GM21381 (cell line): ENCODE data around the gene PCSK6.

Experiments
- ATAC-seq: cut with Tn5 transposase; IDR thresholded peaks from one replicate; pipeline ENCODE4 v1.9.1; 2021; ENCODE audit warnings: mild to moderate bottlenecking, moderate library complexity; ENCODE audit not compliant: unreplicated experiment

The PCSK6 gene

DNA sequence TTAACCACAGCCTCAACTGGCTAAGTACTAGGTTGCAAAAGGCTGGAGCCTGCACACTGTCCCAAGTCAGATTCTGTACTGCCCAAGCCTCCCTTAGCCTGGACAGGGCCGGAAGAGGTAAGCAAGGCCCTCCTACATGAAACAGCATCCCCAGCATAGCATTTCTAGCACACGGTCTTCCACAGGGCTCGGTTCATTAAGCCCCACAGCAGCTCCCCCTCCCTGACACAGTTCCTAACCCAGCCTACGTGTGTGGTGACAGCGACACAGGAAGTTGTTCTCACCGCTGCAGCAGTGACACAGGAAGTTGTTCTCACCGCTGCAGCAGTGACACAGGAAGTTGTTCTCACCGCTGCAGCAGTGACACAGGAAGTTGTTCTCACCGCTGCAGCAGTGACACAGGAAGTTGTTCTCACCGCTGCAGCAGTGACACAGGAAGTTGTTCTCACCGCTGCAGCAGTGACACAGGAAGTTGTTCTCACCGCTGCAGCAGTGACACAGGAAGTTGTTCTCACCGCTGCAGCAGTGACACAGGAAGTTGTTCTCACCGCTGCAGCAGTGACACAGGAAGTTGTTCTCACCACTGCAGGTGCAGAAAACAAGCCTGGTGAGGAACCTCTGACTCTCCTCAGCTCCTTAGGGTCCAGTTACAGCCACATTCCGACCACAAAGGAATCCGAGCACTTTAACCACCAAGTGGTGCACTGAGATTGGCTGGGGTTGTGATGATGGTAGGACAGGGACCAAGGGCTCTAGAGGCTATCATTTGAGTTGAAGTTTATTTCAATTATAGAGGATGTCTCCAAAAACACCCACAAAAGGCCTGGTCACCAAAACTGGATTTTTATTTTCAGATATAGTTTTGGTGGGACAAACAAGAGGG is 155.4 kb downstream of the PCSK6 start:
- peak; percentile 64 for ATAC-seq

DNA sequence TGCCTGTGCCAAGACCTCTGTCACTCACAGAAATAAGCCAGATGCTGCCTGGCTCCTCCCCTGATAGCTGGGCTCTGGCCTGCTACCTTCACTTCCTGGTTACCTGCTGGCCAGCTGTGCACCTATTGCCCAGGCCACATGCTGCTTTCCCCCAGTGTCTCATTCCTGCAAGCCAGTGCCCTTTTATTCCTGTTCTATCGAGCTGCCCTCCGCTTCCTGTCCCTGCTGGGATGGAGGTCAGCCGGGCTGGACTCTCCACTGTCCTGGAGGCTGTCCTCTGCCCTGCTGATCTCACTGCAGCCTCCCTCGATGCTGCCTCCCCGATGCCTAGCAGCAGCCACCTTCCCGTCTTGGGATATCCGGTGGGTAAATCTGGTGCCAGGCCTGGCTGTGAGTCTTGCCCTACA is 157.4 kb downstream of the PCSK6 start:
- no peak for ATAC-seq

DNA sequence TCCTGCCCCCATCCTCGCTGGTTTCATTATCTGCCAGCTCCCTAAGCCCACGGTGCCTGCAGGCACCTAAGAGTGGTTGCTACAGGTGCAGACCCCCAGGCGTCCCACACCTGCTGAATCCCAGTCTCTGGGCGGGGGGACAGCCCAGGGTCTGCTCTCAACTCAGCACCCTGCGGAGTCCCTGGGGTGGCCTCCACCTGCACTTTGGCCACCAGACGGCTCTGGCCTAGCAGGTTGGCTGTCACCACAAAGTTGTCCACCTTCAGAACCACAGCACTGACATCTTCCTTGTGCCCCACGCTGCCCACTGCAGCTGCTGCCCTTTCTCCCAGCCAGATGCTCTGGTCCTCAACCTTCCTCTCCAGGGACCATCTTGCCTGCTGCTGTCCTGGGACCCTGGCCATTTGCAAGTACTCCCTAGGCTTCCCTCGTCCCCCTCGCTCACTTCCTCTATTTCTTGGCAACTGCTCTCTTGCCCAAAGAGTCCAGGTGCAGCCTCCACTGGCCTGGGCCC is 159.6 kb downstream of the PCSK6 start:
- no peak for ATAC-seq

DNA sequence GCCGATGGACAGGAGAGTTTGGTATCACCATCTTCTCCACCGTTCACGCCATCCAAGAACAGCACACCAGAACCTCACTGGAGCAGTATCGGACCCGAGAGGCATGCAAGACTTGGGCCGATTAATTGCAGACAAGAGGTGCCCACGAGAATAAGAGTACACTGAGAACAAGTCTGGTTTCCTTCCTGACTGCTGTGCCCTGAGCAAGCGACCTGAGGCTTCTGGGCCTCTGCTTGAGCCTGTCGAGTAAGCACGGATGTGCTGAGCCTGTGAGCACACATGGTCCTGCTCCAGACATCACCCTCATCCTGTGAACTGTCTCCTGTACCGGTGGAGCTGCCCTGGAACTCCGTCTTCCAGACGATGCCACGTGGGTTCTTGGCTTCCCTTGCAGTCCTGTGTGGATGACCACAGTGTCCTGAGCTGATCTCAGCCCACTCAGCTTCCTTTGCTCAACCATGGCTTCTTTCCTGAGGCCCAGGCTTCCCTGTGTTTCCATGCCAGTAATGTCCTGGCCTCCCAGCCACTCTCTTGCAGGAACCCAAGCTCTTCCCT is 160.1 kb downstream of the PCSK6 start:
- ATAC-seq = no peak

DNA sequence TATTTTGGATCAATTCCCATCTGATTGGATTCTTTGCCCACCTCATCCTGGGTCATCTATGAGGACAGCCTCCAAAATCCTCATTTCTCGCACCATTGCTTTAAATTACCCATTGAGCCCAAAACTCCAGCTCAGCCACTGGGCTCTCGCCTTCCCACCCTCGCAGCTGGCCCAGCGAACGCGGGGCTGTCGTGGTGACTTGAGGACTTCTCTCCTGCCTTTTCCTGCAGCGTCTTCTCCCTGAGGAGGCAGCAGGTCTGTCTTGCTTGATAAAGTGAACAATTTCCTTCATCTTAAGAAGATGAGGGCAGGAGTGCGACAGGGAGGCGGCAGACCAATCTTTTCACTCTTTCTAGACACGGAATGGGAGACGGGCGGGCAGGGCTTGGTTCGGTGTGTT is 161.5 kb downstream of the PCSK6 start:
- no peak for ATAC-seq

DNA sequence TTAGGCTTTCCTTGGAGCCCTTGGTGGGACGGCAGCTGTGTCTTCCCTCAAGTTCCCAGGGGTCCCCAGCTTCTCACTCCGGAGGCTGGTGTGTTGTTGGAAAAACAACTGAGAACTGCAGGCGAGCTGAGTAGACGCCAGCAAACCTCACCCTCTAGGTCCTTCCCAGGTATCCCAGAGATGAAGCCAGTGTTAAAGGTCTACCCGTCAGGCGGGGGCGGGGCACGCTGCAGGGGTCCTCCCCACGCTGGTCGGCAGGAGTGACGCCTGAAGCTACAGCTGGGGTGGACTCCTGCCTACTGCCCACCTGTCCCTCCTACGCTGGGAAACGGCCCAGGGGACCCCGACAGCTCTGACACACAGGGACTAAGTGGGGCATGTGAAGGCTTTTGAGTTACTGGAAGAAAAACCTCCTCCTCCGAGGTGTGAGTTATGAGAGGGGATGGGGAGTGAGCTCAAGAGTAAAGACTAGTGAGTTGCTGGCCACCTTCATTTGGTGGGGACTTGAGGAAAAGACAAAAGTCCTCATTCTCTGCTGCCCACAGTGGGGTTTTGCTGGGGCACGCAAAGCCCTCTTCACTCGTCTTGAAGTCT is 162.3 kb downstream of the PCSK6 start:
- ATAC-seq = no peak

DNA sequence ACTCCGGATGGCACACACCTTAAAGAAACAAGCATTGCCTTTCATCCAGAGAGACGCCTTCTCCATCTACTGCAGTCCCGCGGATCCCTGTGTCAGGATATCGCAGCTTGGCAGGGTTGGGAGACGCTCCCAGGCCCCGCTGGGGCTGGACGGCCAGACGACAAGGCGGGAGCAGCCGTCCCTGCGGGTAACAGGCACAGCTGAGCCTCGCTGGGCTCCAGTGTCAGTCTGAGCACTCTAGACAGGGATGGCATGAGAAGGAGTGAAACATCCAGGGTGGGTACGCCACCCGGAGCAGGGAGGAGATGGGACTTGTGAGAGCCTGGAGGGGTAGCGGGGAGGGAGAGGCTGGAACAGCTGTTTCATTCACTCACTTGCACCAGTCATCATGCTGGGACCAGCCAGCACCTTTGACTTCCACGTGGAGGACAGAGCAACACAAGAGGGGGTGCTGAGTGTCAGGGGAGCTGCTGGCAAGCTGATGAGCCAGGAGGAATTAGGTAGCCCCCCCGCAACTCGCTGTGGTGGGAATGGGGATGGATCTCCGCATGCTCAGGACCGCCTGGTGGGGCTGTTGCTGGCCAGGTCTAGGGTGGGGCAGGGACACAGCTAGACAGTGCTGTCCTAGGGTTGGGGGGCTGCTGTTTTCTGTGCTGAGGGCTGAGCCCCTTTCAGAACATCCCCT is 162.9 kb downstream of the PCSK6 start:
- no peak for ATAC-seq

DNA sequence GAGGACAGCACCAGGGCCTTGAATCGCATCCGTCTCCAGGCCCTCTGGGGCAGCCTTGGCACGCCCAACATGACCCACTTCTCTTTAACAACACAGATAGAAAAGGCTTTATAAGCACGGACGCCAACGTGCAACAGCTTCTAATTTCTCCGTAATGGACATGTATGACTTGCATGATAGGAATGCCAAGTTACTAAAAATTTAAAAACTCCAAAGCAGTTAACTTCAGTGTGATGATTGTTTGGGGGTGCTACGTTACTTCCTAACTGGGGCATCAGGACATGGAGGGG is 163.5 kb downstream of the PCSK6 start:
- ATAC-seq = no peak

DNA sequence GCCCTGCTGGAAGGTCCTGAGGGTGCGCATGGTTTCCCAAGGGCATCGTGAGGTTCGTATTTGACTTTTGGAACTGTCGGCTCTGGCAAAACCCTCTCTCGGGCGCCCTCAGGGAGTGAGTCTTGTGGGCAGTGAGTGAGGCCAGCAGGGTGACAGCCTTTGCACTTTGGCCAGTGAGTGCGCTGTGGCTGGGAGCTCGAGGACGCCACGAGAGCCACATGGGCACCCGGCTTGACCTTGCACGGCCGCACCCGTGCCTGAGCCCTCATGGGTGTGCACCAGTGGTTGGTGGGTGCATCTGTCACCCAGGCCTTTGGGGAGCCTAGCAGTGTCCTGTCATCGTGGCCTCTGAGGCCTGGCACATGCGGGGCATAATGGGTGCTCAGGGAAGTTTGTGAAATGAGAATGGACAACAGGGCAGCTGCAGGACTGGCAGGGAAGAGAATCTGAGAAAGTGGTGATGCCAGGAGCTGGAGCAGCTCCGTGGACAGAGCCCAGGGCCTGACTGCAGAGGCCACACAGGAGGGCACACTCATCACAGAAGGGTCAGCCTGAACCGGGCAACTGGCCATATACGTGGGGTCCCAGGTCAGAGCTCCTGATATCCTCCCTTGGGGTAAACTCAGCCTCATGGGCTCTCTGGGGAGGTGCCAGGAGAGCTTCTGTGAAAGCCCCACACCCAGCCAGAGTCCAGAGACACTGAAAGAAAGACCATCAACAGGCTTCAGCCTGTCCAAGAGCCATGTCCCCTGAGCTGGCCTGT is 164.1 kb downstream of the PCSK6 start:
- no peak for ATAC-seq

DNA sequence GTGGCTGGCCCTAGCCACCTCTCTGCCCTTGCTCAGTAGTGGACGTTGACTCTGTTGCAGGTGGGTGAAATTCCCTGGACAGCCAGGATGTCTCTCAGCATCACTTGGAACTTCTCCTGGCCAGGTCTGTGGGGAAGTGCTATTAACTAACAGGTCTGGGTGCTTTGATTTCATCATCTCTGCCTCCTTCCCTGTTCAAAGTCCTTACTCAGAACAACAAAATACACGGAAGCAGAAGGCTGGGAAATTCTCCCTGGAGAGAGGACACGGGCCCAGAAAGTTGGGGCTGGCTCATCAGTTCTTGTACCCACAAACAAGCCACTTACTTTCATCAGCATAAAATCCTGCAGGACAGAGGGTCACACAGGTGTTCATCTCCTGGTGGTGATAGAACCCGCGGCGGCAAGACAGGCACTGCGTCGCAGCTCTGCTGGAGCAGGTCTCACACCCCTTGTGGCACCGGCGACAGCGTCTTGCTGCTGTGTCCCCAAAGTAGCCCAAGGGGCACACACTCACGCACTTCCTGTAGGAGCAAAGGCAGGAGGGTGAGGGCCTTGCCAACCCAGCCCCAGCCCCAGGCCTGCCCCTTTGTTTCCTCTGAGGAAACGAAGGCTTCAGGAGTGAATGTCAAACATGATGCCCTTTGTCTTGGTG is 164.9 kb downstream of the PCSK6 start:
- no peak for ATAC-seq

DNA sequence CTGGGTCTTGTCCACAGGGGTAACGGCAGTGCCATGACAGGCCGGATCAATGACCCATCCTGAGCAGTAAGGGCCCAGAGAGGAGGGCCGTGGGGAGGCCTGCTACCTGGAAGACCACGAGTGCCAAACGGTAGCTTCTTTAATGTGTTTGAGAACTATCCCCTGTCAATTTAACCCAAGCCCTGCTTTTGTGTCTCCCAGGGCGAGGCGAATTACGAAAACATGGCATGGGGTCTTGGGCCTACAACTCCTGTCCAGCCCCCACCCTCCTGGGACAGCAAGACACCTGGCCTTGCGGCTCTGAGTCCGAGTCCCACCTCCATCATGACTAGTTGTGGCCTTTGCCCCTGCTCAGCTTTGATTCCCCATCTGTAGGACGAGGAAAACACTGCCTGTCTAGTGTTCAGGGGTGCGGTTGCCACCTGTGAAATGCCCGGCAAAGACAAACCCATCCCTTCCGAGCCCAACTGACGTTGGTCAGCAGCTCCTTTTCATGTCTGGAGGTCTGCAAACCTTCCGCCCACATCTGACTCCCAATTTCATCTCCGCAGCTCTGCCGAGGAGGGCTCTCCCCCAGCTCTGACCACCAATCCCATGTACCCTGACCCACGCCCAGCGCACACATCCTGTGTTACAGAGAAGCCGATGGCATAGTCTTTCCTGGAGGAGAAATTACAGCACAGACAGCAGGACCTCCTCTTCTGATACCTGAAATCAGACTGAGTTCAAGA is 165.5 kb downstream of the PCSK6 start:
- ATAC-seq = no peak

DNA sequence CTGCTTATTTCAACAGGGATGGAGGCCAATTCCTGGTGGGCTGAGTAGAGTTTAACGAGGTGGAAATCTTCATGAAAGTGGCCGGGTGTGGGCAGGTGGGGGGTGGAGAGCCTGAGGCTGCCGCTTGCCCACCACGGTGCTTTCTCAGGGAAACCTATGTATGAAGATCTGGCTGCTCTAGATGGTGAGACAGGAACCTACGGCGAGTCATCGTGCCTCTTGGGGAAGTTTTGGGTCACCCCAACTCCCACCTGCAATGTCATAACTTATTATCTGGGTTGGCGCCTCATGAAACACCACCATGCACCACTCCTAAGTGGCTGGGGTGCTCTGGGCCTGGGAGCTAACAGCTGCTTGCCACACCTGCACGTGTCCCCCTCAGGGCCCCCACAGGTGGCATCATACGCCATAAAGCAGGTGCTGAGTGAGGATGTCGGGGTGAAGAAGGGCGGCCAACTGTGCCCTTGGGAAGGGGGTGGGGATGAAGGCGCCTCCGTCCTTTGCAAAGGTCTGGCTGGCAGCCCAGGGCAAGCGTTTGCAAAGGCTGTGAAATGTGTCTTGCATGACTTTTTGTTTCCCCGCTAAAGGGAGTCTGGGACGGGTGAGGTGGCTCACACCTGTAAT is 166.5 kb downstream of the PCSK6 start:
- ATAC-seq = no peak

DNA sequence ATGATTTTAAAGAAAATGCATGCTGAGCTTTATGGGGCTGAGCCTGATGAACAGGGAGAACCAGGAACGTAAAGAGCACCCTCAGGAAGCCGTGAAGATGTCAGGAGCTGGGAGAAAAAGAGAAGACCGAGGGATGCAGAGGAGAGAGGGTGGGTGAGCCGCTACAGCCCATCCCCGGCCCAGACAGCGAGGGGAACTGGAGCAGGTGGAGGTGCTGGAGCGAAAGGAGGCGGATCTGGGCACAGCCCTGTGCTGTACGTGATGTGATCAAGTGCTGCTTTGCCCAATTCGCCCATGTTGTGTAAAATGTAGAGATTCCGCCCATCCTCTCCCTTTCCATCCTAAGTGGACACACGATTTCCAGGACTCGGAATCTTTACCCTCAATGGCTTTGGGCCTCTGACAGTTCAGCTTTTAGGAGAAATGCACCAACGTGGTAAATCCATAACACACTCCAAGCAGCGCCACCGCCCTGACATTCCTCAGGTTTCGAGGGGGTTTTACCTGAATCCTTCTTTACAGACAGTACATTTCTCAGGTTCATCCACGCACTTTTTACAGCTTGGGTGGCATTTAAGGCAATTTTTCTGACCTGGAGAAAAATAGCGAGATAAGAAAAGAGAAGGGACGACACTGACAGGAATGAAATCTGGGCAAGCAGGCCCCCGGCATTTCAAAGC is 167.4 kb downstream of the PCSK6 start:
- ATAC-seq = no peak

DNA sequence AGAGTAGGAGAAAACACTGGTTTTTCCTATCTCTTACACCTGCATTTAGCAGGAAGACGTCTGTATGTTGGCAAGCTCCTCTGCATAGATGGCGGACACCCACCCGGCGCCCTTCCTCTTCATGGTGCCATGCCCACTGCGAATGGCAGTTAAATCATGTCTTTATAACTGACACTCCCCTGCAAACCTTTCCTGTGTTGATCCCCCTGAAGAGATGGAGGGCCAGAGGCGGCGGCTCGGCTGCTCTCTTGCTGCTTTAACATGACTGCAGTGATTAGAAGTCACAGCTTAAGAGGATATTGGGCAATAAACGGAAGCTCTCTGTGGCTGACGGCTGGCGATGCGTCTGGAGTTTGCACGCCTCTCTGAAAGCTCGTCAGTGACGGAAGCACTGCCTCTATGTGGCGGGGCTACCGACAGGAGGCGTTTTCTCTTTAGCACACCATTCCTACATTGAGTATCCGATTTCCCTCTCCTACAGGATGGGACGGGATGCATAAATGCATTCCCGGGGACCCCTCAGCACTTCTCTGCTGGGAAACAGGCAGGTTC is 168.9 kb downstream of the PCSK6 start:
- peak; percentile 70 for ATAC-seq

DNA sequence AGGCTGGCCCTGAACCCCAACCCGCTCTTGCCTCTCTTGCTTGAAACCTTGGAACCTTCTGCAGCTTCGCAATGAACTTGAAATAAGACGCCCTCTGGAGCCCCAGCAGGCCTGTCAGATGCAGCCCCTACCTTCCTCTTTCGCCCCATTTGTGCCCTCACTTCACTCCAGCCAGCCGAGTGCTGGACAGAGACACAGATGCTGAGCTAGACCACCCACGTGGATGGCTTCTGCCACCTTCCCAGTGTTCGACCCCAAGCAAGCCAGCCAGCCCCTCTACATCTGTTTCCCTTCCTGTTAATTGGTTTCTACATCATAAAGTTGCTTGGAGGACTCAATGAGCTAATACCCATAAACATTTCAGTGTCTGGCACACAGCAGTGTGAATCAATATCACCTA is 170.7 kb downstream of the PCSK6 start:
- no peak for ATAC-seq

DNA sequence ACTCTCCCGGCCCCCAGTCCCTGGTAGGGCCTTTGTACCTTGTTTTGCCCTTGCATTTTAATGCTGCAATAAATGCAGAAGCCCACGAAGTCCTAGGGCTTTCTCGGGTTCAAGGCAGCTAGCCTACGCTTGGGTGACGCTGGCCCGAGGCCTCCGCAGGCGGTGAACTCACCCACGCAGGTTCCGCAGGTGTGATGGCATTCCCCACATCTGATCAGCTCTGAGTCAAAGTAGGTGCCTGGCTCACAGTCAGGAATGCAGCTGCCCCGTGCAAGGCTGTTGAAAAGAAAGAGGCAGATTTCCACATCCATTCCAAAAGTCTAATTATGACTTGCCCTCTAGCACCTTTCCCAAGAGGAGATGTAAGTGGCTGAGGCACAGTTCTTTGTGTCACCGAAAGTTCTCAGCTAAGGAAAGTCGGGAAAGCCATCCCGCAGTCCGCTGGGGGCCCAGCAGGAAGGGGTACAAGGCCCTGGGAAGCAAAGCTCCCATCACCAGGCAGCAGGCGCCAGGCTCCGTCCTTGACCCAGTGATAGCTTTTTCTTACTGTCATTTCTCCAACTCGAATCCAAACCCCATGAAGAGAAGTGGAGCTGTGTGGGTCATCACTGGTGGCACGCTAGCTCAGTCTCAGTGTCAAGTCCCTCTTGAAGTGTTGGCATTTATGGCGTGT is 171.2 kb downstream of the PCSK6 start:
- no peak for ATAC-seq

DNA sequence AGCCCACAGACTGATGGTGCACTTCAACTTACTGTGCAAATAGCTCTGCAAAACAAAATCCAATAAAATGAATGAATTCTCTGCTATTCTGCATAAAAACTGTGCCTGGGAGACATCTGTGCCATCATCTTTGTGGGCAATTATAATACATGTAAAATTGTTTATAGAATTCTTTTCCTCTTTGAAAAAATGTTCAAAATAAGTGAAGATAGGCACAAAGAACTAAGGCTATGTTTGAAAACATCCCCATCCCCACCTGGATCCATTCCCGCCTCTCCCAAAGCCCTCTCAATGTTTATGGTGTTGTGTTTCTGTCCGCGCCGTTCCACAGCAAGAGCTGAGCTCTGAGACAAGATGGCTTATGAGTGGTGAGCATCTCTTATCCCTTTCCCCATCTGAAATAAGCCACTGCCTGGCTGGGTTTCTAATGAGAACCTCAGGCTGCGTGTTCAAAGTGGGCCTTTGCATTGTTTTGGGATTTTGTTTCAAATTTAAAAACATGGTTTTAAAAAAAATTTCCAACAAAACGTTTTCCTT is 172.1 kb downstream of the PCSK6 start:
- ATAC-seq = no peak

DNA sequence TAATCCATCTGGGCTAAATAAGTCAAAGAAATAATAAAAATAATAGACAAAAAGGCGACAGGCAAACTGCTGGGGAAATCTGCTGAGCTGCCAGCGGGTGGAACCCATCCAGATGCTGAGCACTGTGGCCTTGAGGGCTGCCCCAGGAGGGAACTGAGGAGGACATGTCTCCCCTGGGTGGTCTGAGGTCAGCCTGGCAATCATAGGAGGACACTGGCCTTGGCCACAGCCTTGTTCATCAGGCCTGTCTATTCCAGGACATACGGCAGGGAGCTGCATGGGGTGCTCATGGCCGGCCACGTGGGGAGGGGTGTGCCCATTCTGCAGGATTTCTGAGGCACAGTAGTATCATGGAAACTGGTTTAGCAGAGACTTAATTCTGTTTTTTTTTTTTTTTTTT is 173.0 kb downstream of the PCSK6 start:
- no peak for ATAC-seq
